Fibroblast of gingiva (primary cell): ENCODE data around the gene RNF148.

ENCODE experiments used
- DNase-seq: peaks from one replicate; pipeline ENCODE4 v3.0.0-alpha.2; 2011; ENCODE audit warnings: low read depth

Gene RNF148

GRCh38 chr7:122702872-122703510, at the start of gene RNF148:
TSS of gene RNF148 (minus strand) at chr7:122702922. CDS start at chr7:122702750, 172 bp downstream.
- no peak for DNase-seq

- DNase-seq, result no peak
Observed at GRCh38 chr7:122750389-122750788, 47.7 kb upstream of the RNF148 start.

- no peak for DNase-seq
Observed at GRCh38 chr7:122748195-122748594, 45.5 kb upstream of the RNF148 start.

GRCh38 chr7:122746948-122747347, 44.2 kb upstream of the RNF148 start:
- DNase-seq, result no peak

- DNase-seq, result no peak
Observed at GRCh38 chr7:122743211-122743610, 40.5 kb upstream of the RNF148 start.

- no peak for DNase-seq
Observed at GRCh38 chr7:122738947-122739346, 36.2 kb upstream of the RNF148 start.

- no peak for DNase-seq
Observed at GRCh38 chr7:122736183-122736582, 33.5 kb upstream of the RNF148 start.

GRCh38 chr7:122727759-122728158, 25.0 kb upstream of the RNF148 start:
- no peak for DNase-seq

GRCh38 chr7:122727354-122727753, 24.6 kb upstream of the RNF148 start:
- DNase-seq, result no peak

GRCh38 chr7:122726881-122727280, 24.2 kb upstream of the RNF148 start:
- DNase-seq, result no peak

GRCh38 chr7:122724366-122724765, 21.6 kb upstream of the RNF148 start:
- no peak for DNase-seq

GRCh38 chr7:122719010-122719578, 16.4 kb upstream of the RNF148 start:
- no peak for DNase-seq

GRCh38 chr7:122717356-122718089, 14.8 kb upstream of the RNF148 start:
- DNase-seq, result no peak

- no peak for DNase-seq
Observed at GRCh38 chr7:122715183-122715582, 12.5 kb upstream of the RNF148 start.

GRCh38 chr7:122710916-122711315, 8.2 kb upstream of the RNF148 start:
- DNase-seq, result no peak

GRCh38 chr7:122709930-122710646, 7.4 kb upstream of the RNF148 start:
- no peak for DNase-seq

GRCh38 chr7:122706836-122707235, 4.1 kb upstream of the RNF148 start:
- no peak for DNase-seq

- DNase-seq, result no peak
Observed at GRCh38 chr7:122699017-122699416, 3.7 kb downstream of the RNF148 start, which contains the start of gene RNF133. TSS of gene RNF133 (minus strand) at chr7:122699117. CDS start at chr7:122698918, 199 bp downstream.

- DNase-seq, result no peak
Observed at GRCh38 chr7:122695816-122696215, 6.9 kb downstream of the RNF148 start.

GRCh38 chr7:122694697-122695096, 8.0 kb downstream of the RNF148 start:
- DNase-seq, result no peak

GRCh38 chr7:122692769-122693309, 9.9 kb downstream of the RNF148 start:
- DNase-seq, result no peak

- DNase-seq, result no peak
Observed at GRCh38 chr7:122691569-122692235, 11.0 kb downstream of the RNF148 start.
